Effector memory CD8-positive, alpha-beta T cell (primary cell): ENCODE data around the gene KLHL21.

Experiments used
- ATAC-seq: fragments of 150-1000 bp; cut with Tn5 transposase; replicated peaks from 2 replicates; pipeline ENCODE4 v1.10.0; 2021; ENCODE audit warnings: mild to moderate bottlenecking, moderate library complexity
- DNase-seq, 3 experiments: peaks; one replicate each; pipeline ENCODE4 v3.0.0; 2021
- H3K27ac Mint-ChIP-seq, 2 donors: one replicate each; pipeline ENCODE4 v1.8.0; 2022; ENCODE audit warnings: mild to moderate bottlenecking in 2 of 2, mixed read lengths in 2 of 2, moderate library complexity in 2 of 2
- H3K27me3 Mint-ChIP-seq, 2 donors: one replicate each; pipeline ENCODE4 v1.8.0; 2022; ENCODE audit warnings: mixed read lengths in 2 of 2
- H3K36me3 Mint-ChIP-seq: one replicate; pipeline ENCODE4 v1.8.0; 2022; ENCODE audit warnings: mild to moderate bottlenecking, moderate library complexity, mixed read lengths; ENCODE audit not compliant: insufficient read depth
- H3K4me1 Mint-ChIP-seq, 2 donors: one replicate each; pipeline ENCODE4 v1.8.0; 2022; ENCODE audit warnings: low read depth in 2 of 2, mixed read lengths in 2 of 2
- H3K4me3 Mint-ChIP-seq, 2 donors: one replicate each; pipeline ENCODE4 v1.8.0; 2022; ENCODE audit warnings: mild to moderate bottlenecking in 2 of 2, mixed read lengths in 2 of 2, moderate library complexity in 2 of 2
- H3K9me3 Mint-ChIP-seq, 2 donors: one replicate each; pipeline ENCODE4 v1.8.0; 2022; ENCODE audit warnings: mixed read lengths in 2 of 2

KLHL21 gene

DNA sequence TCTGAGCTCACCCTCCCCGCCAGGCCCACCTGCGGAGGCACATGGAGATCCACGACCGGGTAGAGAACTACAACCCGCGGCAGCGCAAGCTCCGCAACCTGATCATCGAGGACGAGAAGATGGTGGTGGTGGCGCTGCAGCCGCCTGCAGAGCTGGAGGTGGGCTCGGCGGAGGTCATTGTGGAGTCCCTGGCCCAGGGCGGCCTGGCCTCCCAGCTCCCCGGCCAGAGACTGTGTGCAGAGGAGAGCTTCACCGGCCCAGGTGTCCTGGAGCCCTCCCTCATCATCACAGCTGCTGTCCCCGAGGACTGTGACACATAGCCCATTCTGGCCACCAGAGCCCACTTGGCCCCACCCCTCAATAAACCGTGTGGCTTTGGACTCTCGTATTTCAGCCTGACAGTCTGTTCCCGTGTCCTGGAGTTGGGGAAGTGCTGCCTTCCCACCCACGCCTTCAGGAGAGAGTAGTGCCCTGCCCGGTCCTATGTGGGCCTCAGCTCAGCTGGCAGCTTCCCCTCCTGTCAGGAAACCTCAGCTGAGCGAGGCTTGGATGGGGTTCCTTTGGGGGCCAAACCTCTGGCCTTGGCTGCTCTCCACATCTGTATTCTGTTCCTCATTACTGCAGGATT, 13.7 kb downstream of the KLHL21 start:
- ATAC-seq: no peak
- Mint-ChIP-seq H3K27me3 (no peaks in the 10 kb centered on the region), H3K27ac (peak overlapping the region in 1 of 2 donors; percentile 76), H3K4me1 (peaks cover 19 to 26% of the 10 kb centered on the region in 2 donors), H3K4me3 (no peak overlapping the region), H3K36me3 (peaks cover 48% of the 10 kb centered on the region), H3K9me3 (no peaks in the 10 kb centered on the region)
- no peak for DNase-seq

DNA sequence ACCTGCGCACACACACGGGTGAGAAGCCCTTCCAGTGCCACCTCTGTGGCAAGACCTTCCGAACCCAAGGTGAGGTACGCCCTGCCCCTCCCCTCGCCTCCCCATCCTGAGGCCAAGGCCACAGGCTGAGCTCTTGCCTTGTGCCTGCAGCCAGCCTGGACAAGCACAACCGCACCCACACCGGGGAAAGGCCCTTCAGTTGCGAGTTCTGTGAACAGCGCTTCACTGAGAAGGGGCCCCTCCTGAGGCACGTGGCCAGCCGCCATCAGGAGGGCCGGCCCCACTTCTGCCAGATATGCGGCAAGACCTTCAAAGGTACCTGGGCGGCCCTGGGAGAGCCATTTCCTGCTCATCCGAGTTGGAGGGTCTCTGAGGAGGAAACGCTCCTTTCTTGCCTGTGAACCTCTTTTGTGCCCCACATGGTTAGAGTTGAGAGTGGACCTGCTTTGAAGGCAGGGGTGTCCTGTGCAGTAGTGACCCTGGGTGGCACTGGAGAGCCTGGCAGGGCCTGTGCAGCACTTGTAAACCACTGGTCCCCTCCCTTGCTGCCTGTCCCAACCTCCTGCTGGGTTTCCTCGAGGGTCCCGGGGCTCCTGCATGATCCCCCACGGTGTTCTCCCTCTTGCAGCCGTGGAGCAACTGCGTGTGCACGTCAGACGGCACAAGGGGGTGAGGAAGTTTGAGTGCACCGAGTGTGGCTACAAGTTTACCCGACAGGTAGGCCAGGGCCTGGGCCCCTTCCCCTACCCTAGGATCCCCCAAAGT, 14.4 kb downstream of the KLHL21 start:
- H3K36me3 Mint-ChIP-seq: peaks cover 42% of the 10 kb centered on the region
- no peak overlapping the region for H3K4me3 Mint-ChIP-seq
- no peak for ATAC-seq
- no peaks in the 10 kb centered on the region for H3K27me3 Mint-ChIP-seq
- H3K4me1 Mint-ChIP-seq: peaks cover 19 to 26% of the 10 kb centered on the region in 2 donors
- no peak for DNase-seq
- H3K9me3 Mint-ChIP-seq: no peaks in the 10 kb centered on the region
- peak overlapping the region in 1 of 2 donors; percentile 76 for H3K27ac Mint-ChIP-seq

DNA sequence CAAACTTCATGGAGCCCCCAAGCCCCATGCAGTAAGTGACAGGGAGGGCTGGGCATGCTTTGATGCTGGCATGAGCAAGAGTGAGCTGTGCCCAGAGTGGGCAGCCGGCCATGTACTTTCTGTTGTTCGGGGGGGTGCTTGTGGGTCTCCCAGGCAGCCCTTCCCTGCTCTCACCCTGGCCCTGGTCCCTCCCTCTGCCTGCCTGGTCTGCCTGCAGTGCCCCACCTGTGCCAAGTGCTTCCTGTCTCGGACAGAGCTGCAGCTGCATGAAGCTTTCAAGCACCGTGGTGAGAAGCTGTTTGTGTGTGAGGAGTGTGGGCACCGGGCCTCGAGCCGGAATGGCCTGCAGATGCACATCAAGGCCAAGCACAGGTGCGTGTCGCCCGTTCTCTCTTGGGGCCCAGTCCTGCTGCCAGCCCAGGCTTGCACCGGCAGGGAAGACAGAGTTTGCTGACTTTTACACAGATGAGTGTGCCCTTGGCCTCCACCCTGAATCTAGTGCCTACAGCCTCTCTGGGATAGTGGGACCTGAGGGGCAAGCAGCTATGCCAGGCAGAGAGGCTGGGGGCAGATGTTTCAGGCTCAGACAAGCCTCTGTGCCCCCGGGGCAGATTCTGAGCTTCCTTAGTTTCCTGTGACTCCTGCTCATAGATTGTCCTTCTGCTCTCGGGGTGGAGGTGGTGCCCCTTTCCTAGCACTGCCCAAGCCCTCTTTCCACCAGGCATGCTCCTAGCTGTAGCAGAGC, 15.2 kb downstream of the KLHL21 start:
- H3K4me3 Mint-ChIP-seq: no peak overlapping the region
- H3K4me1 Mint-ChIP-seq: peaks cover 20 to 27% of the 10 kb centered on the region in 2 donors
- DNase-seq: no peak
- peaks cover 39% of the 10 kb centered on the region for H3K36me3 Mint-ChIP-seq
- no peaks in the 10 kb centered on the region for H3K9me3 Mint-ChIP-seq
- no peak for ATAC-seq
- peak overlapping the region in 1 of 2 donors; percentile 76 for H3K27ac Mint-ChIP-seq
- H3K27me3 Mint-ChIP-seq: no peaks in the 10 kb centered on the region

DNA sequence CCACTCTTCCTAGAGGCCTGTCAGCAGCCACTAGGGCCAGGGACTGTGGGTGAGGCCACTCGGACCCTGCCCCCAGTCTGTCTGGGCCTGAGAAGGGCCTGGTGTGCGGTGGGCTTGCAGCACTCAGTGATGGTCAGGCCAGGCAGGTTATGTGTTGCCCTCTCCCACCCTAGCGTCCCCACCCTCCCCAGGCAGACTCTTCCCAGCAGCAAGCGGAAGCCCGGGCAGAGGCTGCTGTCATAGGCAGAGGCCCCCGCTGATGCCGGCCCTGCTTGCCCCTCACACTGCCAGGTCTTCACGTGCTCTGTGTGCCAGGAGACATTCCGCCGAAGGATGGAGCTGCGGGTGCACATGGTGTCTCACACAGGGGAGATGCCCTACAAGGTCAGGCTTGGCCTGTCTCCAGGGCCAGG, 16.3 kb downstream of the KLHL21 start:
- Mint-ChIP-seq H3K4me1 (peaks cover 30% of the 10 kb centered on the region in 2 donors), H3K9me3 (no peaks in the 10 kb centered on the region), H3K27ac (no peak overlapping the region), H3K36me3 (peaks cover 39% of the 10 kb centered on the region), H3K4me3 (no peak overlapping the region), H3K27me3 (no peaks in the 10 kb centered on the region)
- no peak for ATAC-seq
- DNase-seq: no peak

GRCh38 chr1:6585841-6586240, 16.8 kb downstream of the KLHL21 start:
- Mint-ChIP-seq H3K36me3 (peaks cover 34% of the 10 kb centered on the region), H3K4me1 (peaks cover 32% of the 10 kb centered on the region in 2 donors), H3K27ac (peak overlapping the region in 1 of 2 donors; percentile 55), H3K27me3 (no peaks in the 10 kb centered on the region), H3K9me3 (no peaks in the 10 kb centered on the region), H3K4me3 (no peak overlapping the region)
- no peak for DNase-seq
- ATAC-seq: no peak

- Mint-ChIP-seq H3K9me3 (no peaks in the 10 kb centered on the region), H3K27ac (peak overlapping the region; percentile 88 to 91)
- ATAC-seq: no peak
Measured at GRCh38 chr1:6585081-6585722, 17.5 kb downstream of the KLHL21 start.

GRCh38 chr1:6584126-6585080, 18.3 kb downstream of the KLHL21 start:
- H3K36me3 Mint-ChIP-seq: peaks cover 32% of the 10 kb centered on the region
- H3K4me1 Mint-ChIP-seq: peaks cover 37 to 39% of the 10 kb centered on the region in 2 donors
- no peaks in the 10 kb centered on the region for H3K27me3 Mint-ChIP-seq
- peak overlapping the region in 1 of 2 donors; percentile 23 for H3K4me3 Mint-ChIP-seq
- DNase-seq (no peak), ATAC-seq (no peak)
- no peaks in the 10 kb centered on the region for H3K9me3 Mint-ChIP-seq
- peak overlapping the region; percentile 88 to 91 for H3K27ac Mint-ChIP-seq

More at GRCh38 chr1:6585081-6585722, 17.5 kb downstream of the KLHL21 start:
- peaks cover 30% of the 10 kb centered on the region for H3K36me3 Mint-ChIP-seq
- H3K4me3 Mint-ChIP-seq: no peak overlapping the region
- H3K4me1 Mint-ChIP-seq: peaks cover 34 to 37% of the 10 kb centered on the region in 2 donors
- no peak for DNase-seq
- H3K27me3 Mint-ChIP-seq: no peaks in the 10 kb centered on the region

DNA sequence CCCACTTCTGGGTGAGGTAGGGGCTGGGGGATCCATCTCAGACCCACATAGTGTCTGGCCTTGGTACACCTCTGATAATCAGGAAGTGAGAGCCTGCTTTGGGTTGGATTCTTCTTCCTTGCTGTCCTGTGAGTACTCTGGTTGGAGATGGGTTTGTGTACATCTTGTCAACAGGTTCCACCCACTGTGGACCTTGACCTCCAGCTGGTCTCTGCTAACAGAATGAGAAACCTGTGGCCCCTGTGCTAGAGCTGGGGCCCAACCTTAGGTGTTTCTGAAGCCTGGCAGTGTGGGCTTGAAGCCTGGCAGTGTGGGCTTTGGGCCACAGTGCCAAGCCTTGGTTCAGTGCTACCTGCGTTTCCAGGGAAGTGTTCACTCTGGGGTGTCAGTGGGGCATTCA, 20.3 kb downstream of the KLHL21 start:
- H3K36me3 Mint-ChIP-seq: peaks cover 28% of the 10 kb centered on the region
- DNase-seq (no peak), ATAC-seq (no peak)
- H3K27me3 Mint-ChIP-seq: no peaks in the 10 kb centered on the region
- peaks cover 38 to 41% of the 10 kb centered on the region in 2 donors for H3K4me1 Mint-ChIP-seq
- H3K4me3 Mint-ChIP-seq: peak overlapping the region in 1 of 2 donors; percentile 39
- H3K27ac Mint-ChIP-seq: peak overlapping the region; percentile 95 to 96
- no peaks in the 10 kb centered on the region for H3K9me3 Mint-ChIP-seq

DNA sequence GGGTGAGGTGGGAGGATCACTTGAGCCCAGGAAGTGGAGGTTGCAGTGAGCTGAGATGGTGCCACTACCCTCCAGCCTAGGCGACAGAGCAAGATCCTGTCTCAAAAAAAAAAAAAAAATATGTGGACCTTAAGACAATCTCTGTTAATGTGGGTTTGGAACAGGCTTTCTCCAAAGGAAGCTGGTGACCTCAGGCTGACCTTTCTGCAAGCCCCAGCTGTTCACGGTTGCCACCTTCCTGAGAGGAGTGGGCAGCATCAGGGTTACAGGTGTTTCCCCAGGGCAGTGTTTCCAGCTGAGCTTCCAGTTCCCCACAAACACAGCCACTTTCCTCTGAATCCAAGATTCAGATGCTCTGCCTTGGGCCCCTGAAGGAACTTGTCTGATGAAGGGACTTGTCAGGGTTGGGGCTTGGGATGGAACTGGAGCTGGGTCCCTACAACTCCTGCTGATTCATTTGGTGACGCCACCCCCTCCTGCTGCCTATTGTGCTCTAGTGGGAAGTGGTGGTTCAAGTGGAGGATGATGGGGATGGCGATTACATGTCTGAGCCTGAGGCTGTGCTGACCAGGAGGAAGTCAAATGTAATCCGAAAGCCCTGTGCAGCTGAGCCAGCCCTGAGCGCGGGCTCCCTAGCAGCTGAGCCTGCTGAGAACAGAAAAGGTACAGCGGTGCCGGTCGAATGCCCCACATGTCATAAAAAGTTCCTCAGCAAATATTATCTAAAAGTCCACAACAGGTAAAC, 20.9 kb downstream of the KLHL21 start:
- ATAC-seq (no peak), DNase-seq (no peak)
- no peaks in the 10 kb centered on the region for H3K27me3 Mint-ChIP-seq
- H3K9me3 Mint-ChIP-seq: no peaks in the 10 kb centered on the region
- H3K27ac Mint-ChIP-seq: peak overlapping the region; percentile 95 to 96
- H3K36me3 Mint-ChIP-seq: peaks cover 28% of the 10 kb centered on the region
- H3K4me3 Mint-ChIP-seq: peak overlapping the region; percentile 94 to 96
- peaks cover 37 to 41% of the 10 kb centered on the region in 2 donors for H3K4me1 Mint-ChIP-seq

DNA sequence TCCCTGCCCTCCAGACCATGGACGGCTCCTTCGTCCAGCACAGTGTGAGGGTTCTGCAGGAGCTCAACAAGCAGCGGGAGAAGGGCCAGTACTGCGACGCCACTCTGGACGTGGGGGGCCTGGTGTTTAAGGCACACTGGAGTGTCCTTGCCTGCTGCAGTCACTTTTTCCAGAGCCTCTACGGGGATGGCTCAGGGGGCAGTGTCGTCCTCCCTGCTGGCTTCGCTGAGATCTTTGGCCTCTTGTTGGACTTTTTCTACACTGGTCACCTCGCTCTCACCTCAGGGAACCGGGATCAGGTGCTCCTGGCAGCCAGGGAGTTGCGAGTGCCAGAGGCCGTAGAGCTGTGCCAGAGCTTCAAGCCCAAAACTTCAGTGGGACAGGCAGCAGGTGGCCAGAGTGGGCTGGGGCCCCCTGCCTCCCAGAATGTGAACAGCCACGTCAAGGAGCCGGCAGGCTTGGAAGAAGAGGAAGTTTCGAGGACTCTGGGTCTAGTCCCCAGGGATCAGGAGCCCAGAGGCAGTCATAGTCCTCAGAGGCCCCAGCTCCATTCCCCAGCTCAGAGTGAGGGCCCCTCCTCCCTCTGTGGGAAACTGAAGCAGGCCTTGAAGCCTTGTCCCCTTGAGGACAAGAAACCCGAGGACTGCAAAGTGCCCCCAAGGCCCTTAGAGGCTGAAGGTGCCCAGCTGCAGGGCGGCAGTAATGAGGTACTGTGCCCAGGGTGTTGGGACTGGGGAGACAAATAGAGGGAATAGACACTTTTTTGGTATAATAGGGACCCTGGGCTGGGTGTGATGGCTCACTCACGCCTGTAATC, 21.9 kb downstream of the KLHL21 start:
- peak overlapping the region; percentile 94 to 96 for H3K4me3 Mint-ChIP-seq
- peaks cover 24% of the 10 kb centered on the region for H3K36me3 Mint-ChIP-seq
- DNase-seq (no peak), ATAC-seq (no peak)
- H3K27ac Mint-ChIP-seq: peak overlapping the region; percentile 95 to 96
- no peaks in the 10 kb centered on the region for H3K27me3 Mint-ChIP-seq
- H3K4me1 Mint-ChIP-seq: peaks cover 37 to 41% of the 10 kb centered on the region in 2 donors
- H3K9me3 Mint-ChIP-seq: no peaks in the 10 kb centered on the region

- Mint-ChIP-seq H3K36me3 (peaks cover 21% of the 10 kb centered on the region), H3K4me1 (peaks cover 35 to 40% of the 10 kb centered on the region in 2 donors), H3K27me3 (no peaks in the 10 kb centered on the region), H3K4me3 (peak overlapping the region; percentile 94 to 96), H3K27ac (peak overlapping the region; percentile 95 to 96), H3K9me3 (no peaks in the 10 kb centered on the region)
- ATAC-seq (peak; percentile 5), DNase-seq (no peak)
Measured at GRCh38 chr1:6580119-6580592, 22.5 kb downstream of the KLHL21 start.
